ENCODE results near the gene DNAJC11. TPM values are rescaled to one million over a fixed set of nuclear protein-coding genes. Genes with fewer than 3 reads are reported as not detected.

DNAJC11 gene
- total RNA-seq, 1 experiment from 2014 or later = 102 TPM

DNA sequence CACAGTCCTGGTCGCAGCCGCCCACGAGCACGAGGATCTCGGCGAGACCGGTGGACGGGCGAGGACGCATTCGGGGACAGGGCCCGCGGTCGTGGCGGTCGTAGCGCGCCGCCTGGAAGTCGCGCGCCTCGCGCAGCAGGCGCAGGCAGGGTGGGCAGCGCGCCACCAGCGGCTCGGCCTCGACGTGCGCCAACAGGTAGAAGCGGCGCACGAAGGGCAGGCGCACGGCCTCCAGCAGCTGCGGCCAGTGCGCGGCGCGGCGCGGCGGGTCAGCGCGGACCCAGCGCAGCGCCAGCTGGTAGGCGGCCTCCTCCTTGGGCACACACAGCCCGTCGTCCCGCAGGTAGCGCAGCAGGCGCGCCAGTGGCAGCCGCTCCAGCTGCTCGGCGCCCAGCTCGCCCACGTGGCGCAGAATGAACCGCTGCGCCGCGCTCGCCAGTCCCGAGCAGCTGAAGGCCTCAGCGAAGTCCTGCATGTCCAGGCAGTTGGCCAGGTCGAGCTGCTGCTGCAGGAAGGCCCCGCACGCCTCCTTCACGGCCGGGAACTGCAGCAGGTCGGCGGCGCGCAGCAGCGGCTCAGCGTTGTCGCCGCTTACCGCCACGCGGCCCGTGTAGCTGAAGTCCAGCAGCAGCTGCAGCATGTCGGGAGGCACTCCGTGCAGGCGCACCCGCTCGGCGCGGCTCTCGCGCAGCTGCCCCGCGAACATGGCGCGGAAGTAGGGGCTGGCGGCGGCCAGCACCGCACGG lies 99.5 kb downstream of the DNAJC11 start:
- H3K27me3 Mint-ChIP-seq (ENCODE audit: low read depth) = no peaks in the 10 kb centered on the region; the same call in 1 of the 2 replicates
- H3K27ac Mint-ChIP-seq = no peak overlapping the region
- peaks cover 23% of the 10 kb centered on the region for H3K4me1 Mint-ChIP-seq
- peak overlapping the region; percentile 80 for H3K4me3 Mint-ChIP-seq
- POLR2A ChIA-PET = interaction anchor here (0.8 to 1.5 kb wide), 7 partner anchors 12 to 44 kb away, joined by 3 to 6 read pairs (median 4); partner anchors contain the start of genes PHF13 and THAP3
- ATAC-seq (peak; percentile 13), DNase-seq (ENCODE audit: low spot score) (peak; percentile 29)
- peaks cover 3% of the 10 kb centered on the region; the same call in 1 of the 2 replicates for H3K36me3 Mint-ChIP-seq
- CTCF ChIA-PET = interaction anchor here (0.6 to 1.9 kb wide), 14 partner anchors 8 to 468 kb away, joined by 3 to 8 read pairs (median 4); partner anchors contain the start of genes NOL9, PHF13, THAP3 and ZBTB48
- H3K9me3 Mint-ChIP-seq = no peaks in the 10 kb centered on the region
- TF ChIP-seq NR1H2 (CRISPR knock-in tag; IDR thresholded peaks at IDR 0.05) = no peak
- TF ChIP-seq, protein P1, sequence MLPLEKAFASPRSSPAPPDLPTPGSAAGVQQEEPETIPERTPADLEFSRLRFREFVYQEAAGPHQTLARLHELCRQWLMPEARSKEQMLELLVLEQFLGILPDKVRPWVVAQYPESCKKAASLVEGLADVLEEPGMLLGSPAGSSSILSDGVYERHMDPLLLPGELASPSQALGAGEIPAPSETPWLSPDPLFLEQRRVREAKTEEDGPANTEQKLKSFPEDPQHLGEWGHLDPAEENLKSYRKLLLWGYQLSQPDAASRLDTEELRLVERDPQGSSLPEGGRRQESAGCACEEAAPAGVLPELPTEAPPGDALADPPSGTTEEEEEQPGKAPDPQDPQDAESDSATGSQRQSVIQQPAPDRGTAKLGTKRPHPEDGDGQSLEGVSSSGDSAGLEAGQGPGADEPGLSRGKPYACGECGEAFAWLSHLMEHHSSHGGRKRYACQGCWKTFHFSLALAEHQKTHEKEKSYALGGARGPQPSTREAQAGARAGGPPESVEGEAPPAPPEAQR (CRISPR knock-in tag; IDR thresholded peaks at IDR 0.05) = no peak
- TF ChIP-seq, protein P2, sequence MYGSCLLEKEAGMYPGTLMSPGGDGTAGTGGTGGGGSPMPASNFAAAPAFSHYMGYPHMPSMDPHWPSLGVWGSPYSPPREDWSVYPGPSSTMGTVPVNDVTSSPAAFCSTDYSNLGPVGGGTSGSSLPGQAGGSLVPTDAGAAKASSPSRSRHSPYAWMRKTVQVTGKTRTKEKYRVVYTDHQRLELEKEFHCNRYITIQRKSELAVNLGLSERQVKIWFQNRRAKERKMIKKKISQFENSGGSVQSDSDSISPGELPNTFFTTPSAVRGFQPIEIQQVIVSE (CRISPR knock-in tag; IDR thresholded peaks at IDR 0.05; ENCODE audit: borderline replicate concordance) = no peak
- no peak for TF ChIP-seq HMGA2 (CRISPR knock-in tag; IDR thresholded peaks at IDR 0.05)
- TF ChIP-seq, protein P3, sequence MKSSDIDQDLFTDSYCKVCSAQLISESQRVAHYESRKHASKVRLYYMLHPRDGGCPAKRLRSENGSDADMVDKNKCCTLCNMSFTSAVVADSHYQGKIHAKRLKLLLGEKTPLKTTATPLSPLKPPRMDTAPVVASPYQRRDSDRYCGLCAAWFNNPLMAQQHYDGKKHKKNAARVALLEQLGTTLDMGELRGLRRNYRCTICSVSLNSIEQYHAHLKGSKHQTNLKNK (CRISPR knock-in tag; IDR thresholded peaks at IDR 0.05) = no peak
- no peak for TF ChIP-seq TEAD4 (CRISPR knock-in tag; IDR thresholded peaks at IDR 0.05)
- TF ChIP-seq GTF2I (CRISPR knock-in tag; conservative IDR thresholded peaks at IDR 0.05) = no peak
- TF ChIP-seq ZNF219 (CRISPR knock-in tag; IDR thresholded peaks at IDR 0.05; ENCODE audit: borderline replicate concordance) = no peak
- TF ChIP-seq IRF2 (CRISPR knock-in tag; IDR thresholded peaks at IDR 0.05; ENCODE audit: borderline replicate concordance, low read depth) = 0 out of 2 replicates have a peak, but pooled peaks have one; percentile 2
- TF ChIP-seq PREB (CRISPR knock-in tag; IDR thresholded peaks at IDR 0.05; ENCODE audit: borderline replicate concordance) = no peak
- no peak for TF ChIP-seq ATF2 (CRISPR knock-in tag; IDR thresholded peaks at IDR 0.05; ENCODE audit: borderline replicate concordance, low read depth)
- TF ChIP-seq FOXP4 (CRISPR knock-in tag; IDR thresholded peaks at IDR 0.05) = peak; percentile 84; the same call in 1 of the 2 replicates
- TF ChIP-seq, protein P4, sequence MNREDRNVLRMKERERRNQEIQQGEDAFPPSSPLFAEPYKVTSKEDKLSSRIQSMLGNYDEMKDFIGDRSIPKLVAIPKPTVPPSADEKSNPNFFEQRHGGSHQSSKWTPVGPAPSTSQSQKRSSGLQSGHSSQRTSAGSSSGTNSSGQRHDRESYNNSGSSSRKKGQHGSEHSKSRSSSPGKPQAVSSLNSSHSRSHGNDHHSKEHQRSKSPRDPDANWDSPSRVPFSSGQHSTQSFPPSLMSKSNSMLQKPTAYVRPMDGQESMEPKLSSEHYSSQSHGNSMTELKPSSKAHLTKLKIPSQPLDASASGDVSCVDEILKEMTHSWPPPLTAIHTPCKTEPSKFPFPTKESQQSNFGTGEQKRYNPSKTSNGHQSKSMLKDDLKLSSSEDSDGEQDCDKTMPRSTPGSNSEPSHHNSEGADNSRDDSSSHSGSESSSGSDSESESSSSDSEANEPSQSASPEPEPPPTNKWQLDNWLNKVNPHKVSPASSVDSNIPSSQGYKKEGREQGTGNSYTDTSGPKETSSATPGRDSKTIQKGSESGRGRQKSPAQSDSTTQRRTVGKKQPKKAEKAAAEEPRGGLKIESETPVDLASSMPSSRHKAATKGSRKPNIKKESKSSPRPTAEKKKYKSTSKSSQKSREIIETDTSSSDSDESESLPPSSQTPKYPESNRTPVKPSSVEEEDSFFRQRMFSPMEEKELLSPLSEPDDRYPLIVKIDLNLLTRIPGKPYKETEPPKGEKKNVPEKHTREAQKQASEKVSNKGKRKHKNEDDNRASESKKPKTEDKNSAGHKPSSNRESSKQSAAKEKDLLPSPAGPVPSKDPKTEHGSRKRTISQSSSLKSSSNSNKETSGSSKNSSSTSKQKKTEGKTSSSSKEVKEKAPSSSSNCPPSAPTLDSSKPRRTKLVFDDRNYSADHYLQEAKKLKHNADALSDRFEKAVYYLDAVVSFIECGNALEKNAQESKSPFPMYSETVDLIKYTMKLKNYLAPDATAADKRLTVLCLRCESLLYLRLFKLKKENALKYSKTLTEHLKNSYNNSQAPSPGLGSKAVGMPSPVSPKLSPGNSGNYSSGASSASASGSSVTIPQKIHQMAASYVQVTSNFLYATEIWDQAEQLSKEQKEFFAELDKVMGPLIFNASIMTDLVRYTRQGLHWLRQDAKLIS (CRISPR knock-in tag; IDR thresholded peaks at IDR 0.05; ENCODE audit: borderline replicate concordance) = no peak
- peak; percentile 70 for TF ChIP-seq FOXK1 (CRISPR knock-in tag; IDR thresholded peaks at IDR 0.05)
- peak; percentile 70 for TF ChIP-seq E2F4 (CRISPR knock-in tag; IDR thresholded peaks at IDR 0.05; ENCODE audit: borderline replicate concordance, low read depth)
- peak; percentile 32; the same call in 1 of the 2 replicates for TF ChIP-seq USF1 (CRISPR knock-in tag; IDR thresholded peaks at IDR 0.05)
- TF ChIP-seq, protein P5, sequence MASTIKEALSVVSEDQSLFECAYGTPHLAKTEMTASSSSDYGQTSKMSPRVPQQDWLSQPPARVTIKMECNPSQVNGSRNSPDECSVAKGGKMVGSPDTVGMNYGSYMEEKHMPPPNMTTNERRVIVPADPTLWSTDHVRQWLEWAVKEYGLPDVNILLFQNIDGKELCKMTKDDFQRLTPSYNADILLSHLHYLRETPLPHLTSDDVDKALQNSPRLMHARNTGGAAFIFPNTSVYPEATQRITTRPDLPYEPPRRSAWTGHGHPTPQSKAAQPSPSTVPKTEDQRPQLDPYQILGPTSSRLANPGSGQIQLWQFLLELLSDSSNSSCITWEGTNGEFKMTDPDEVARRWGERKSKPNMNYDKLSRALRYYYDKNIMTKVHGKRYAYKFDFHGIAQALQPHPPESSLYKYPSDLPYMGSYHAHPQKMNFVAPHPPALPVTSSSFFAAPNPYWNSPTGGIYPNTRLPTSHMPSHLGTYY (CRISPR knock-in tag; IDR thresholded peaks at IDR 0.05) = no peak
- TF ChIP-seq ZNF671 (CRISPR knock-in tag; IDR thresholded peaks at IDR 0.05) = no peak
- no peak for TF ChIP-seq PRRX2 (CRISPR knock-in tag; IDR thresholded peaks at IDR 0.05)
- TF ChIP-seq, protein P6, sequence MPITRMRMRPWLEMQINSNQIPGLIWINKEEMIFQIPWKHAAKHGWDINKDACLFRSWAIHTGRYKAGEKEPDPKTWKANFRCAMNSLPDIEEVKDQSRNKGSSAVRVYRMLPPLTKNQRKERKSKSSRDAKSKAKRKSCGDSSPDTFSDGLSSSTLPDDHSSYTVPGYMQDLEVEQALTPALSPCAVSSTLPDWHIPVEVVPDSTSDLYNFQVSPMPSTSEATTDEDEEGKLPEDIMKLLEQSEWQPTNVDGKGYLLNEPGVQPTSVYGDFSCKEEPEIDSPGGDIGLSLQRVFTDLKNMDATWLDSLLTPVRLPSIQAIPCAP (CRISPR knock-in tag; IDR thresholded peaks at IDR 0.05) = peak; percentile 81

Data from WTC11 (cell line).